Right atrium auricular region (tissue), 2 donors: ENCODE measurements around the gene TMTC1. TPM values are rescaled to one million over a fixed set of nuclear protein-coding genes. Genes with fewer than 3 reads are reported as not detected.
A peak's percentile ranks its signal among the peaks of the same experiment; 100 is the strongest.

Experiments
- DNase-seq: peaks from one replicate; pipeline ENCODE4 v3.0.0-alpha.2; 2019; ENCODE audit warnings: low spot score
- H3K27ac ChIP-seq, 2 donors: fragments of 200-600 bp; sonication (generic); 1 replicate in 1 of 2; 2 replicates in 1 of 2; pipeline ENCODE4 v1.5.1; 2016 to 2019
- H3K27me3 ChIP-seq, 2 donors: fragments of 200-600 bp; sonication (generic); one replicate each; pipeline versions ENCODE4 v1.5.1 to v1.6.0; 2017 to 2019
- H3K36me3 ChIP-seq: fragments of 200-600 bp; sonication (generic); one replicate; pipeline ENCODE4 v1.5.1; 2016
- H3K4me1 ChIP-seq, 2 donors: fragments of 200-600 bp; sonication (generic); one replicate each; pipeline versions ENCODE4 v1.5.1 to v1.6.0; 2017 to 2019
- H3K4me3 ChIP-seq, 2 donors: fragments of 200-600 bp; sonication (generic); 1 replicate in 1 of 2; 2 replicates in 1 of 2; pipeline ENCODE4 v1.5.1; 2017 to 2019; ENCODE audit warnings: mild to moderate bottlenecking in 1 of 2, moderate library complexity in 1 of 2
- H3K9me3 ChIP-seq, 2 donors: fragments of 200-600 bp; sonication (generic); one replicate each; pipeline ENCODE4 v1.5.1; 2019
- total RNA-seq, 2 donors: library from RNA; depleted of rRNA; stranded (reverse); fragments of >200 nt; gene quantifications; one replicate each; pipeline ENCODE4 v1.1.0, GENCODE V29; 2016
- TF ChIP-seq, protein P1 (sequence below), 2 donors: fragments of 200-600 bp; sonication (generic); IDR thresholded peaks; one replicate each; pipeline ENCODE4 v1.5.1; 2019; ENCODE audit warnings: antibody characterized with exemption in 2 of 2

Gene TMTC1
- total RNA-seq, 2 donors from 2014 or later = 60.1 to 60.3 TPM

DNA sequence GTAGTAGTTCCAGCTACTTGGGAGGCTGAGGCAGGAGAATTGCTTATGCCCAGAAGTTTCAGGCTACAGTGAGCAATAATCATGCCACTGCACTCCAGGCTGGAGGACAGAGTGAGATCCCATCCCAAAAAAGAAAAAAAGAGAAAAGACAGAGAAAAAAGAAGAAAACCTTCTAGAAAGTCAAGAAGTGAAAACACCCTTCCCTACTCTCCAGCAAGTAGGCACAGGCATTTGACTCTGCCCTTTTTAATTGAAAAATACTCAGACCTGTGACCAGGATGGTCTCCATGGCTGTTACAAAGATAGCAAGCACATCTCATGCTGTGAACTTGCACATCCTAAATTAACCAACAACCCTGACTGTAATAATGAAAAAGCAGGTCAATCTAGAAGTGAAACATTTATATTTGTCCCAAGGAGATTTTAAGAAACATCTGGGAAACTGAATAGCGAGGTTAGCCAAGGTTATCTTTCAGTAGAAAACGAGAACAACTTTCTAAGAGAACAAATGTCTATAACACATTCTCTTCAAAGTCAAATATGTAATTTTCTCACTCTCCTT is 2.0 kb downstream of the TMTC1 start:
- TF ChIP-seq, protein P1, sequence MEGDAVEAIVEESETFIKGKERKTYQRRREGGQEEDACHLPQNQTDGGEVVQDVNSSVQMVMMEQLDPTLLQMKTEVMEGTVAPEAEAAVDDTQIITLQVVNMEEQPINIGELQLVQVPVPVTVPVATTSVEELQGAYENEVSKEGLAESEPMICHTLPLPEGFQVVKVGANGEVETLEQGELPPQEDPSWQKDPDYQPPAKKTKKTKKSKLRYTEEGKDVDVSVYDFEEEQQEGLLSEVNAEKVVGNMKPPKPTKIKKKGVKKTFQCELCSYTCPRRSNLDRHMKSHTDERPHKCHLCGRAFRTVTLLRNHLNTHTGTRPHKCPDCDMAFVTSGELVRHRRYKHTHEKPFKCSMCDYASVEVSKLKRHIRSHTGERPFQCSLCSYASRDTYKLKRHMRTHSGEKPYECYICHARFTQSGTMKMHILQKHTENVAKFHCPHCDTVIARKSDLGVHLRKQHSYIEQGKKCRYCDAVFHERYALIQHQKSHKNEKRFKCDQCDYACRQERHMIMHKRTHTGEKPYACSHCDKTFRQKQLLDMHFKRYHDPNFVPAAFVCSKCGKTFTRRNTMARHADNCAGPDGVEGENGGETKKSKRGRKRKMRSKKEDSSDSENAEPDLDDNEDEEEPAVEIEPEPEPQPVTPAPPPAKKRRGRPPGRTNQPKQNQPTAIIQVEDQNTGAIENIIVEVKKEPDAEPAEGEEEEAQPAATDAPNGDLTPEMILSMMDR (IDR thresholded peaks at IDR 0.05) = no peak
- Histone ChIP-seq H3K4me3 (peak overlapping the region; percentile 64 to 75), H3K4me1 (peaks cover 0 to 41% of the 10 kb centered on the region in 2 donors), H3K9me3 (peaks cover 0 to 4% of the 10 kb centered on the region in 2 donors), H3K36me3 (no peaks in the 10 kb centered on the region), H3K27me3 (no peaks in the 10 kb centered on the region), H3K27ac (peak overlapping the region; percentile 92 to 94)
- DNase-seq = no peak

DNA sequence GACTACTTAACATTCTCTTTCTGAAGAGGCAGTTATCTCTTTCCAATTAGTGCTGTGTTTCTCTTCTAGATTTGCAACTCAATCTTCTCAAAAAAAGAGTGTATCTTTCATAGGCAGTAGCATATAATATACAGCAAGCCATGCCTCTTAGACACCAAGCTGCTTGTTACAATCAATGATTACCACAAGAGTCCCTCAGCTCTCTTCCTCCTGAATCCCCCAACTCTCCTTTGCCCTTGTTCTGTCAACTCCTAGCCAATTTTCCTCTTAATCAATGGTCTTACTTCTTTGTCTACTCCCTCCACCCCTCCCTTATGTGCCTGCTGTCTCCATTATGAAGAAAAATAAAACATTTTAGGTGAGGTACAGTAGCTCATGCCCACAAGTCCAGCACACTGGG is 2.6 kb downstream of the TMTC1 start:
- H3K27me3 ChIP-seq = no peaks in the 10 kb centered on the region
- H3K36me3 ChIP-seq = no peaks in the 10 kb centered on the region
- peaks cover 0 to 4% of the 10 kb centered on the region in 2 donors for H3K9me3 ChIP-seq
- peak overlapping the region; percentile 64 to 75 for H3K4me3 ChIP-seq
- peaks cover 0 to 41% of the 10 kb centered on the region in 2 donors for H3K4me1 ChIP-seq
- H3K27ac ChIP-seq = peak overlapping the region; percentile 92 to 94
- DNase-seq = no peak
- TF ChIP-seq, protein P1 (IDR thresholded peaks at IDR 0.05) = no peak

DNA sequence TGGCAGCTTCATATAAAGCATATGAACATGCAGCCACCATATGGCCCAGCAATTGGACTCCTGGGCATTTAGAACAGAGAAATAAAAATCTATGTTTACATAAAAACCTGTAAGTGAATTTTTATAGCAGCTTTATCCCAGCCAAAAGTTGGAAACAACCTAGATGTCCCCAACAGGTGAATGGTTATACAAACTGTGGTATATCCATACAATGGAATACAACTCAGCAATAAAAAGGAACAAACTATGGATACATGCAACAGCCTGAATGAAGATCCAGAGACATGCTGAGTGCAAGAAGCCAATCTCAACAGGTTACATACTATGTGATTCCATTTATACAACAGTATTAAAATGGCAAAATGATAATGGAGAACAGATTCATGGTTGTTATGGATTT is 3.7 kb downstream of the TMTC1 start:
- no peak overlapping the region for H3K4me3 ChIP-seq
- H3K36me3 ChIP-seq = no peaks in the 10 kb centered on the region
- TF ChIP-seq, protein P1 (IDR thresholded peaks at IDR 0.05) = no peak
- peaks cover 0 to 41% of the 10 kb centered on the region in 2 donors for H3K4me1 ChIP-seq
- H3K27me3 ChIP-seq = no peaks in the 10 kb centered on the region
- no peak for DNase-seq
- peaks cover 0 to 4% of the 10 kb centered on the region in 2 donors for H3K9me3 ChIP-seq
- H3K27ac ChIP-seq = no peak overlapping the region

DNA sequence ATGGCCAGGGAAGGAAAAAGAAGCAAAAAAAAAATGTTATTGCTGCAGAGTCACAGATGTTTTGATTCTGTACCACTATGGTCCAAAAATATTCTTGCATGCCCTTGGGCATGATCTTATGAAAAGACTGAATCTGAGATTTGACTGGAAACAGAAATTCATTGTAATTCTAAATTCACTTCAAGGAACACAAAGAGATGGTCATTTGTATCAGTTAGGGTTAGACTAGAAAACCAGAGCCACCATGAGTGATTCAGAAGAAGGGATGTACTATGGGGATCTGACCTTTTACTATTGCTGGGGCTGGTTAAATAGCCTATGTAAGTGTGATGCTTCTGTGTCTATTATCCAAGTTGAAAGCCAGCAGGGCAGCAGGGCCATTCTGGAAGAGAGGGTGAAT is 5.2 kb downstream of the TMTC1 start:
- Histone ChIP-seq H3K9me3 (peaks cover 0 to 4% of the 10 kb centered on the region in 2 donors), H3K27me3 (no peaks in the 10 kb centered on the region), H3K4me1 (peaks cover 0 to 39% of the 10 kb centered on the region in 2 donors), H3K36me3 (no peaks in the 10 kb centered on the region), H3K27ac (no peak overlapping the region), H3K4me3 (no peak overlapping the region)
- DNase-seq = no peak
- TF ChIP-seq, protein P1 (IDR thresholded peaks at IDR 0.05) = no peak

DNA sequence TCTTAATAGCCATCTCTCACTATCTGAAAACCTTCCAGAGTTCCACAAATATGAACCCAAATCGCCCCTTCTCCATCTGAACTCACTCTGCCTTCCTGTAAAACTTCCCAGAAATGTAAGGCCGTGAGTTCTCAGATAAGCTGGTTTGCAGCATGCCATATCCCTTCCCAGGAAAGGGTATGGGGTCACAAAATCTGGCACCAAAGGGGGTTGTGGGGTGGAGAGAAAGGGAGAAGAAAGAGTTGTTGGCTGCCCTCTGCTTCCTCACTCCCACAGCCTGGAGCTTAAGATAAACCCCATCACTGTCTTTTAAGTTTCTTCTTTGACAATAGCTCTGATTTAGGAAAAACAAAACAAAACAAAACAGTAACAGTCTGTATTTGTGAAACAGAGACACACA is 10.7 kb downstream of the TMTC1 start:
- H3K36me3 ChIP-seq = no peaks in the 10 kb centered on the region
- H3K4me3 ChIP-seq = no peak overlapping the region
- no peaks in the 10 kb centered on the region for H3K27me3 ChIP-seq
- peaks cover 0 to 37% of the 10 kb centered on the region in 2 donors for H3K4me1 ChIP-seq
- TF ChIP-seq, protein P1 (IDR thresholded peaks at IDR 0.05) = no peak
- no peaks in the 10 kb centered on the region for H3K9me3 ChIP-seq
- no peak overlapping the region for H3K27ac ChIP-seq
- no peak for DNase-seq

DNA sequence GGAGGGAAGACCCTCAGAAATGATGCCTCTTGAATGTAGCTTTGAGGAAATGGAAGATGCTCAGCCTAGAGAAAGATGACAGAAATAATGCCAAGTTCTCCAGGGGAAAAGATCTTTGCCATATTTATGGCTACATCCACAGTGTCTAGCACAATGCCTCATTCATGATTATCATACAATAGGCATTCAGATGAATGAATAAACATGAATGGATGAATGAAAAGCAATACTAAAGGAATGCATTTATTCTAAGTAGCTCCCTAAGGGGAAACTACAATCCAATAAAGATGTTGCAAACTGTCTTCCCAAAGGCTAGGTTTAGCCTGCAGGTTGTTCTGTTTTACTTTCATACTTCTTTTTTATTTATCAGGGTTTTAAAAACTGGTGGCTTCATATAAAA is 12.0 kb downstream of the TMTC1 start:
- no peak for DNase-seq
- H3K4me1 ChIP-seq = peaks cover 0 to 30% of the 10 kb centered on the region in 2 donors
- H3K9me3 ChIP-seq = no peaks in the 10 kb centered on the region
- no peaks in the 10 kb centered on the region for H3K36me3 ChIP-seq
- no peak overlapping the region for H3K27ac ChIP-seq
- H3K27me3 ChIP-seq = no peaks in the 10 kb centered on the region
- TF ChIP-seq, protein P1 (IDR thresholded peaks at IDR 0.05) = no peak
- no peak overlapping the region for H3K4me3 ChIP-seq
